Stimulated activated CD4-positive, alpha-beta T cell treated with anti-CD3 and anti-CD28 coated beads, Interleukin-4, amount 100 ng/mL, for 4 hours (primary cell): ENCODE measurements around the gene KANSL1.

Experiments used
- DNase-seq, 2 experiments: peaks; one replicate each; pipeline ENCODE4 v3.0.0-alpha.2; 2020

KANSL1 gene

DNA sequence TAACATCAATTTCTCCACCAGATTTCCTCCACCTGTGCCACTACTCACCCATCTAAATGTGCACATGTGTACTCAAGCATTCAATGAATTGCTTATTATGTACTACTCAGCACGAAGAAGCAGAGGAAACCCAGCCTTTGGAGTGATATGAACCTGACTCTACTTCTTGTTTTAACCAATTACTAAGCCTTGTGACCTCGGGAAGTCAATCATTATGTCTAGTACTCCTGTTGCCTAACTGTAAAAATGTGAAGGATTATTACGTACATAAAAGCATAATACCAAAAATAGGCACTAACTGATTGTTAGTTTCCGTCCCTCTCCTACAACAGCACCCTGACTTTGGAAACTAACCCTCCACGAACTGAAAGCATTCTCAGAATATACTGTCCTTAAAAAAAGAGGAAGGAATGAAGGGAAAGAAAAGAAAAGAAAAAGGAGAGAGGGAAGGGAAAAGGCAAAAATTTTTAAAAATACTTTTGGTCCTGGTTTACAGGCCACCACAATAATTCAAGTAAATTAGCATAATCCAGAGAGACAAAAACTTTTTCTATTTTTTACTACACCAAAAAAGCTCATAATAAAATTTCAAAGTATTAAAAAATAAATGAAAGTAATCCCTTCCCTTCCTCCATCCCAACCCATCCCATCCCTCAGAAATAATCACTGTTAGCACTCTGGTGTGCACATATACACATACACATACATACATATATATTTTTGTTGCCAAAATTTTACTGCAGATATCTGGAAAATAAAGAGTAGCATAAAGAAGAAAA, 53.6 kb downstream of the KANSL1 start:
- no peak for DNase-seq

DNA sequence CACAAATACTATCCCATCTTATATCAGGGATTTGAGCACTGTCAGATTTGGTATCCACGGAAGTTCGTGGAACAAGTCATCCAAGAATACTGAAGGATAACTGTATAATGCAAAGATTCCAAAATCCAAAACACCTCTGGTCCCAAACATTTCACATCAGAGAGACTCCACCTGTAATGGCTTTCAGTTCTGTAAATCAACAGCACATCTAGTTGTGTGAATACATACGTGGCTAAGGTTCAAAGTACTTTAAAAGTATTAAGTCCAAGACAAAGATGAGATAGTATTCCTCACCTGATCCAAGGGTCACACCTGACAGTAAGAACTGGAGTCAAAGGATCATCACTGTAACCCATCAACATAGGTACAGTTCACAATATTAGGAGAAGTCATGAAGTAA, 54.8 kb downstream of the KANSL1 start:
- DNase-seq, result no peak

DNA sequence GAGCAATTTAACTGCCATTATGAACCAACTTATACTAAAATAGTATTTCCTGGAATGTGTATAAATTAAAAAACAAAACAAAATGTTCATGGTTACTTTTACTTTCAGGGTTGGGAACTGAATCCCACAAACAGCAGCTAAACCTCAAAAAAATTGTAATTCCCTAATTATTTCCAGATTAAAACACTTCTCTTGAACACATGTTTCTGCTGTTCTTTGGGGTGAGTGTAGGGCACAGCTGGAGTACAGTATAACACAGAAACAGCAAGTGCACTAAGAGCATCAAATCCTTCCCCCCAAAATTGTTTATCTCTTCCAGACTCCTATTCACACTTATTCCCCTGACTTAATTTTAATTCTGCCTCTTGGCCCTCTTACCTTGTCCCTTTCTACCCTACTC, 56.4 kb downstream of the KANSL1 start:
- no peak for DNase-seq

DNA sequence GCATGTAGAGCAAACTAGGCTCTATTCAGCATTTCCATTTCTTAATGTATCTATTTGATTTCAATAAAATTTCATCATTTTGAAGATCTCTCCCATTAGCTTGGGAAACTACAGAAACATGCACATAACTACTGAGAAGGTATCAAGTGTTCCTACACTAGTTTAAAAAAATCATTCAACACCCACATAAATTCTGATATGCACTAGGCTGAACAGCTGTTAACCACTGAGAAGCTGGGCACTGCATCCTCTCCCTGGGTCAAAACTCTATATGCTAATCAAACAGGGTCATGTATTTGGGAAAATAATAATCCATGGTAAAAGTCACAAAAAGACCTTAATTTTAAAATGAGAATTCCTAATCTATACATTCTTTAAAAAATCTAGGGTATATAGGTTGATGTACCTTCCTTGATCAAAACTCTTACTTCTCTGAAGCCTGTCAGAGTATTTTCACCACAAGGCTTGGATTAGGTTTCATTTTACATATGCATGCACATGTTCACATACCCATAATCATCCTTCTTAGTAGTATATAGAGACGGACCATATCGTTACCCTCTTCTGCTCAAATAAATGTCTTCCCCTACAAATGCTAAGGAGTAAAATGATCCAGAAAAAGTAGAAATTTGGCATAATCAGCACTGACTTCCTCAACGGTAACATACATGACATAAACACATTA, 57.2 kb downstream of the KANSL1 start:
- DNase-seq, result no peak

DNA sequence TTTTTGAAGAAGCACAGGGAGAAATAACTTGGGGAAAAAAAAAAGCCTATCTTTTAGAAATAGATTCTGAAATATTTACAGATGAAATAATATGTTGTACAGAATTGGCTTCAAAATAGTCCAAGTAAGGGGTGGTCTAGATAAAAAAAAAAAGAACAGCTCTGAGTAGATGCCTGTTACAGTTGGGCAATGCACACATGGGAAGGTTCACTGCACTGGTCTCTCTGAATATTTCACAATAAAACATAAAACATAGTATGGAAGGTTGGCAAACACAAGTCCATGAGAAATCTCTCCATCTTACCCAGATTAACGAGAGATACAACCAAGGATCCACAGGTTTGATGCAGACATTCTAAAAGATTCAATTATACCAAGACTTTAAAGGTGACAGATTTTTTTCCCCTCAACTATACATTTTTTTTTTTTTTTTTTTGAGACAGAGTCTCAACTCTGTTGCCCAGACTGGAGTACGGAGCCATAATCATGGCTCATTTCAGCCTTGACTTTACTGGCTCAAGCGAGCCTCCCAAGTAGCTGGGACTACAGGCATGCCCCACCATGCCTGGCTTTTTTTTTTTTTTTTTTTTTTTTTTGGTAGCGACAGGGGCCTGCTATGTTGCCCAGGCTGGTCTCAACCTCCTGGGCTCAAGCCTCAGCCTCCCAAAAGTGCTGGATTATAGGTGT, 58.0 kb downstream of the KANSL1 start:
- DNase-seq, result no peak

DNA sequence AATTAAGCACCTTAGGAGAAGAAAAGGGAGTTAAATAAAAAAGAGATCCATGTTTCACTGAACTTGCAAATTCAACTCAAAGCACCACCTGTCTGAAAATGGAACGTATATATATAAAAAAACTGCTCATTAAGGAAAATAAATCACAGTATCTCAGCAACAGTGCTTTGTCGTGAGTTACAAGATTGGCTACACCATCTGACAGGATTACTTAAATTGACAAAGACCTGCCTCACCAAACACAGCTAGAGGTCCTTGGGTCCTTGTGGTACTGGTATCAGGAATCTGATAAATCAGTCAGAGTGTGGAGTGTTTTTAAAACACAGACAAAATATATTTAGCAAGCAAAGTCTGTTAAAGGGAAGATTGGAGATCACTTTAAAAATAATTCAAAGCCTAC, 63.9 kb downstream of the KANSL1 start:
- DNase-seq, result no peak

DNA sequence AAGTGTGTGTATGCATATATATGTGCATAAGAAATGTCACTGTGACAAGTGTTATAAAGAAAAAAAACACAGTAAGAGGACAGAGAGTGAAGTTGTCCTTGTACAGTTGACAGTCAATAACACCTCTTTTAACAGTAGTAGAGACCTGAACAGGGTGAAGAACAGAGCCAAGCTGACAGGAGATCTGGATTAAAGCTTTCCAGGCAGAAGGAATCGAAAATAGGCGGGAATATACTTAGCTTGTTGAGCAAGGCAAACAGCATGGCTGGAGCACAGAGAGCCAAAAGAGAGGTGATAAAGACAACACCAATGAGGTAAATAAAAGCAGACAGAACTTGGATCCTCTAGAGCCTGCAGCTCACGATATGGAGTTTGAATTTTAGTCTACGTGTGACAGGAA, 64.8 kb downstream of the KANSL1 start:
- no peak for DNase-seq

DNA sequence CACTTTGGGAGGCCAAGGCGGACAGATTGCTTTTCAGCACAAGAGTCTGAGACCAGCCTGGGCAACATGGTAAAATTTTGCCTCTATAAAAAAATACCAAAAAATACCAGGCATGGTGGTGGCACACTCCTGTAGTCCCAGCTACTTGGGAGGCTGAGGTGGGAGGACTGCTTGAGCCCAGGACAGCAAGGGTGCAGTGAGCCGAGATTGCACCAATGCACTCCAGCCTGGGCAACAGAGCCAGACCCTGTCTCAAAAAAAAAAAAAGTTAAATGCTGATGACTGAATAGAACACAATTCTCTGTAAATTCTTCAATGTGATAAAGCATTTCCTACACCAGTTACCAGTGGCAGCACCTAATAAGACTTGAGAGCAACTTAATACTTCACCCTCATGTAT, 65.7 kb downstream of the KANSL1 start:
- DNase-seq, result no peak

DNA sequence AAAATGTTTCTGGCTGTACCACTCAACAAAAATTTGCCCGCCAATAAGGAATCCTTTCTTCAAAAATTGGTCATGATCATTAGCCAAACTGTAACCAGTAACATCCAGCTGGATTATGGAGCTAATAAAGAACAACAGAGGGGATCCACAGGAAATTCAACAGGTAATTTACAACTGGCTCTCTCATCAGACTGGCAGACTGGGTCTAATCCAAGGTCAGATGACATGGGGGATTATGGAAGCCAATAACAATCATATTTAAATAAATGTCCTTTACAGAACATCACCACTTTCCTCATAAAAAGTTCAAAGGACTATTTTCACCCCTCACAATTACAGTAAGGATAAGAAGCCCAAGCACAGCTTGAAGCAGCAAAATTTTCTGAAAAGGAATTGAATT, 66.4 kb downstream of the KANSL1 start:
- no peak for DNase-seq

DNA sequence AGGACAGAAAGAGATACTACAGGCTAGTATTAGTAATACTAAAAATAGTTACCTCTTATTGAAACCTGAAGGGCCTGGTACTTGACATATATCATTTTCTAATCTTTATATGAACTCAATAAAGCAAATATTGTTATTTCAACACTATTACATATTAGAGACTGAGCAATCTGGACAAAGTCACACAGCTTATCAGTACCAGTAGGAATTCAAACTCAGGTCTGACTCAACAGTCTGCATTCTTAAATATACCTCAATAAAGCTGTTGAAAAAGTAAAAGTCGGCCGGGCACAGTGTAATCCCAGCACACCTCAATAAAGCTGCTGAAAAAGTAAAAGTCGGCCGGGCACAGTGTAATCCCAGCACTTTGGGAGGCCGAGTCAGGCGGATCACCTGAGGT, 67.4 kb downstream of the KANSL1 start:
- DNase-seq, result no peak

DNA sequence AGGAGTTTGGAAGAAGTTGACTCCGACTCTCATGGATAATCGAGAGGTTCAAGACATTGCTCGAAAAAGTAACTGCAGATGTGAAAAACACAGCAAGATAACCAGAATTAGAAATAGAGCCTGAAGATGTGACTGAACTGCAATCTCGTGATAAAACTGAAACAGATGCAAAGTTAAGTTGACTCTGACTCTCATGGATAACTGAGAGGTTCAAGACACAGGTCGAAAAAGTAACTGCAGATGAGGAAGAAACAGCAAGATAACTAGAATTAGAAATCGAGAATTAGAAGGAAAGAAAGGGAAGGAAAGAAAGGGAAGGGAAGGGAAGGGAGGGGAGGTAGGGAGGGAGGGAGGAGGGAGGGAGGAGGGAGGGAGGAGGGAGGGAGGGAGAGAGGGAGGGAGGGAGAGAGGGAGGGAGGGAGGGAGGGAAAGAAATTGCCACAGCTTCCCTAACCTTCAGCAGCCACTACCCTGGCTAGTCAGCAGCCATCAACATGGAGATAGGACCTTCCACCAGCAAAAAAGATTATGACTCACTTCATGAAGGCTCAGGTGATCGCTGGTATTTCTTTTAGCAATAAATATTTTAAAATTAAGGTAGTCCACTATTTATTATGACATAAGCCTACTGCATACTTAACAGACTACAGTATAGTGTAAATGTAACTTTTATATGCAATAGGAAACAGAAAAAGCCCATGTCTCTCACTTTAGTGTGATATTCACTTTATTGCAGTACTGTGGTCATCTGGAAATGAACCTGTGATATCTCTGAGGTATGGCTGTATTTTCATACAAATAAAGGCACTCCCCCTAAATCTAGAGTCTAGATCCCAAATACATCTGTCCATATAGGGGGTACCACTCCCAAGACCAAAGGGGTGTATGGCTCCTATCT, 68.3 kb downstream of the KANSL1 start:
- no peak for DNase-seq

DNA sequence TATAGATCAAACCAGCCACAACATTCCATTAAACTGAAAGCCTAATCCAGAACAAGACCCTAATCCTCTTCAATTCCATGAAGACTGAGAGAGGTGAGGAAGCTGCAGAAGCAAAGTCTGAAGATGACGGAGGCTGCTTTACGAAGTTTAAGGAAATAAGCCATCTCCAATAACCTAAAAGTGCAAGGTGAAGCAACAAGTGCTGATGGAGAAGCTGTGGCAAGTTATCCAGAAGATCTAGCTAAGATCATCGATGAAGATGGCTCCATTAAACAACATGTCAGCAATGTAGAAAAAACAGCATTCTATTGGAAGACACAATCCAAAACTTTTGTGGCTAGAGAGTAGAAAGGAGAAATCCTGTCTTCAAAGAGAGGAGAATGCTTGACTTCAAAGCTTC, 69.6 kb downstream of the KANSL1 start:
- DNase-seq, result no peak

DNA sequence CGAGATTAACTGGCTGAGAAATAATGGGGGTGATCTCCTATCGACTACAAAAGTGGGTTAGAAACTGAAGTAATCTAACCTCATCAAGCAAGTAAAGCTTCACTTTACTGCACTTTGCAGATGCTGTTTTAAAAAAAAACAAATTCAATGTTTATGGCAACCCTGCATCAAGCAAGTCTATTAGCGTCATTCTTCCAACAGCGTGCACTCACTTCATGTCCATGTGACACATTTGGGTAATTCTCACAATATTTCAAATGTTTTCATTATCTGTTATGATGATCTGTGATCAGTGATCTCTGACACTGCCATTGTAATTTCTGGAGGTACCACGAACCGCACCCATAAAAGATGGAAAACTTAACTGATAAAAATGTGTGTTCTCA, 70.8 kb downstream of the KANSL1 start:
- no peak for DNase-seq

DNA sequence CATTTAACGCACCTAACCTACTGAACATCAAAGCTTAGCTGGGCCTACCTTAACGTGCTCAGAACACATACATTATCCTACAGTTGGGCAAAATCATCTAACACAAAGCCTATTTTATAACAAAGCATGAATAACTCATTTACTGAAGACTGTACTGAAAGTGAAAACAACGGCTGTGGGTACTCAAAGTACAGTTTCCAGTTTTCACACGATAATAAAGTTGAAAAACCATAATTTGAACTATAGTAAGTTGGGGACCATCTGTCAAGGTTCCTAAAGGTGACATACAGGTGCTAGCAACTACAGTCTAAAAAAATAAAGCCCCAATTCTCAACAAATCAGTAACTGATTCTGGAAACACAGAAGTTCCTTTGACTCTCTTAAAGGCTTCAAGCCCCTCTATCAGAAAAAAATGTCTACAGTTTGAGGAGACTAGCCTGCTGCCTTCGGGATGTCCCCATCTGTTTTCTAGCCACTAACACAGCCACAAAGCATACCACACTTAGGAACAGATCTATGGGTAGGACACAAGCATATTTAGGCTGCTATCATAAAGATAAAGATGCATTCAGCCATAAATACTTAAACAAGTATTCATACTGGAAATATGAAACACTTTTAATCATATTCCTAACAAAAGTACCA, 71.3 kb downstream of the KANSL1 start:
- no peak for DNase-seq

DNA sequence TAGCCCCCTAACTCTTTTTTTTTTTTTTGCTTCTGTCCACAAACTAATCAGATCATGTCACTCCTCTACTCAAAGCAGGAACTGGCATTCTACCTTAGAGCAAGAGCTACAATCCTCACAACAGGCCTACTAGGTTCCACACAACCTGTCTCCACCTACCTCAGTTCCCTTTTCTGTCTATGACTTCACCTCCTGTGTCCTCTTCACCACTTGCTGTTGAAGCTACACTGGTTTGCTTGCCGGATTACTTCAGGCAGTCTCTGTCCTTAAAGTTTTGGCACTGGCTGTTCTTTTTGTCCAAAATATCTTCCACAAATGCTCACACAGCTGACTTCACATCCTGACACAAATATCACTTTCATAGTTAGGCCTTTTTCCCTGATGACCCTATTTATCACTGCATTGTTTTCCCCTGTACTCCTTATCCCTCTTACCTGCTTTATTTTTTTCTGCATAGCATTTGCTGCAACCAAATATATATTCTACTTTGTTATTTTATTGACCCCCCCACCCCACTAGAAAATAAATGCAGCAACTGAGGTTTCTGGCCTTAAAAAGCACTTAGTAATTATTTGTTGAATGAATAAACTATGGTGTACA, 72.0 kb downstream of the KANSL1 start:
- no peak for DNase-seq

DNA sequence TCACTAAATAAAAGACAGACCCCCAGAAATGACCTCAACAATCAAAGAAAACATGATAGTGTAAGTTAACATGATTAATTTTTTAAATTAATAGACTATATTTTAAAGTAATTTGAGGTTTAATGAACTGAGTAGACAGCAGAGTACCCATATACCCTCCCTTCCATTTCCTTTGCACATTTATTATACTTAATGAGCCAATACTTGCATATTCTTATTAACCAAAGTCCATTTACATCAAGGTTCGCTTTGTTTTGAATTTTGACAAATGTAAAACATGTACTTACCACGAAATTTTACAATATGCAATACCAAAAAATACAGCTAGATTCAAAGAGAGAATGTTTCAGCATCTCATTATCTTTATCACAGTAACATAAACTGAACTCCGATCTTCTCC, 72.7 kb downstream of the KANSL1 start:
- DNase-seq, result no peak

DNA sequence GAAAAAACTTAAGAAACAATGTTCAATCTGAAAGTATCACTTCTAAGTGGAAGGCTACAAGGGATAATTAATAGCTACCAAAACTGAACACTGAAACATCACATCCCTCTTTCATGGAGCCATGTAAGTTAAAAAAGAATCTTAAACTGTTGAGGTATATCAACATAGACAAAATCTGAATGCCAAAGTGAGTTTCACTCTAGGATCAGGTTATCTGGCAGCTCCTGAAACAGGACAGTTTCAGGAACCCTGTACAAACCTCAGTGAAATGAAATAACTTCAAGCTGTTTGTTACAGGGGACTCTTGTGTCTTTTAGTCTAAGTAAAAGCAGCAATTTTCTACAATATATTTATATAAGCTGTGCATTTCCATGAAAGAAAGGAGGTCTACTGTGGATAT, 73.2 kb downstream of the KANSL1 start:
- DNase-seq, result no peak

DNA sequence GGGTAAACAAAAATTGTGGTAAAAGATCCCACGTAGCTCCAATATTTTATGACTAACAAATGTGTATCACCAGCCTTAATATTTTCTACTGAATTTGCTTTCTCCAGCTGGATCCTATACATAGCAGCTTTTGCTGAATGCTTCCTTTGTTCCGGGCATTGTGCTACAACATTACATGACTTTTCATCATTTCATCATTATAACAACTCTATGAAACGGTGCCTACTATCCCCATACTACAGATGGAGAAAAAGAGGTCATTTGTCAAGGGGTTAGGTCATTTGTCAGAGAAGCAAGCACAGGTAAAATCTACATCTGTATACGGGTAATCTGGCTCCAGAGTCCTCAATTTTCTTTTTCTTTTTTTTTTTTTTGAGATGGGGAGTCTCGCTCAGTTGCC, 74.3 kb downstream of the KANSL1 start:
- DNase-seq, result no peak

DNA sequence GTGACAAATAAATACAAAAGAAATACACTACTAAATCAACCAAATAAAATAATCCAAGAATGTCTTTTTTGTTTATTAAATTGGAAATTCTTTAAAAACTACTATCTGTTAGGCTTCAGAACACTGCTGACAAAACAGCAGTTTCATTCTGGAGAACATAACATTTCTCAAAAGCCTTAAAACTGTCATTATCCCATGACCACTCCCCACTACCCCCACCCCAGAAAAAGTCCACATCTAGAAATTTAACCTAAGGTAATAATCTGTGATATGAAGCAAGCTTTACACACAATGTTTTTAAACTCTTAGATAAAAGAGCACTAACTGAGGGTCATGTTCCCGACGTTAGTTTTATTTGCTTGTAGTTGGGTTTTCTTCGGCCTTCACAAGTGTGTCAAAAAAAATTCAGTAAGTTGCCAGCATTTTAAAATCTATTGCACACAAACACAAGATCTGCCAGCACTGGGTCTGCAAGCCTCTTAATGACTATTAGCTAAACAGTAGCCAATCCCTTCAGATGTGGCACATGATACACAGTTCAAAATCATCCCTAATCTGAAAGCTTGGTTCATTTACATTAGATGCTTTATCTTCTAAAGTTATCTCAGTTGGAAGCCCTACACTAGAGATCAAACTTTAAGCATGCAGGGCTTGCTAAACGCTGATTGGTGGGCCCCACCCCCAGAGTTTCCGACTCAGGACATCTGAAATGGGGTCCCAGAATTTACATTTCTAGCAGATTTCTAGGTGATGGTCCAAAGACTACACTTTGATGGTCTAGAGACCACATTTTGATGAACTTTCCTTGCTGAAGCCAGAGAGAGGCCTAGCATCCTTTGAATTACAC, 75.2 kb downstream of the KANSL1 start:
- no peak for DNase-seq

DNA sequence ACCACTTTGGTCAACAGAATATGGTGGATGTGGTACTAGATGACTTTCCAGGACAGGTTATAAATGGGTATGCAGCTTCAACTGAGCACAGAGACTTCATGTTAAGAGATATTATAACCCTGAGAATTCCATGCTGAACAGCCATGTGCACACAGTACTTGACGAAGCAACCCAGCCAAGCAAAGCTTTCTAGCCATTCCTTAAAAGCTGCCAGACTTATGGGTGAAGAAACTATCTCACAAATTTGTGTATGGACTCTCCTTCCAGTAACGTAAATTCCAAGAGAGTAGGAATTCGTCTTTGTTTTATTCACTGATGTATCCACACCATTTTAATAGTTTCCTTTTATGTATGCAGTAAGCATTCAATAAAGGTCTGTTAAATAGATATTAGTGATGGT, 76.1 kb downstream of the KANSL1 start:
- DNase-seq, result no peak

DNA sequence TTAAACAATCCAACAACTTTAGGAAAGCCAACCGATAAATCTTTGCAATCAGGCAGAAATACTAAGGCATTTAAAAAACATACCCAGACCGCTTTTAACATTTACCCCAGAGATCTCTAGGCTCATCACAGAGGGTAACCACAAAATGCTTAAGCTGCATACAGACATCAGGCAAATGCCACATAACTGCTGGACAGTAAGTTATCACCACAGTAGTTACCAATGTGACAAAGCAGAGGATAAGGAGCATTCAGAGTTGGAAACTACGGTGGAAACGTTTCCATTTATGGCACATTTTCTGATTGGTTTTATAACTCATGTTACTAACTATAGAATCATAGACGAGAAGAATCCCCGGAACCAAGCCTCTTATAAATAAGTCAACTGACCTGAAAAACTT, 77.5 kb downstream of the KANSL1 start:
- no peak for DNase-seq
